ENCODE measurements around the gene LRIG3. TPM values are rescaled to one million over a fixed set of nuclear protein-coding genes. Genes with fewer than 3 reads are reported as not detected.

LRIG3 gene
- total RNA-seq, 4 donors from 2014 or later, result 32.1 to 124 (median 42.4) TPM

GRCh38 chr12:58932806-58933681 is 12.7 kb upstream of the LRIG3 start:
- TF ChIP-seq POLR2A (IDR thresholded peaks at IDR 0.05), result no peak
- TF ChIP-seq, protein P1, sequence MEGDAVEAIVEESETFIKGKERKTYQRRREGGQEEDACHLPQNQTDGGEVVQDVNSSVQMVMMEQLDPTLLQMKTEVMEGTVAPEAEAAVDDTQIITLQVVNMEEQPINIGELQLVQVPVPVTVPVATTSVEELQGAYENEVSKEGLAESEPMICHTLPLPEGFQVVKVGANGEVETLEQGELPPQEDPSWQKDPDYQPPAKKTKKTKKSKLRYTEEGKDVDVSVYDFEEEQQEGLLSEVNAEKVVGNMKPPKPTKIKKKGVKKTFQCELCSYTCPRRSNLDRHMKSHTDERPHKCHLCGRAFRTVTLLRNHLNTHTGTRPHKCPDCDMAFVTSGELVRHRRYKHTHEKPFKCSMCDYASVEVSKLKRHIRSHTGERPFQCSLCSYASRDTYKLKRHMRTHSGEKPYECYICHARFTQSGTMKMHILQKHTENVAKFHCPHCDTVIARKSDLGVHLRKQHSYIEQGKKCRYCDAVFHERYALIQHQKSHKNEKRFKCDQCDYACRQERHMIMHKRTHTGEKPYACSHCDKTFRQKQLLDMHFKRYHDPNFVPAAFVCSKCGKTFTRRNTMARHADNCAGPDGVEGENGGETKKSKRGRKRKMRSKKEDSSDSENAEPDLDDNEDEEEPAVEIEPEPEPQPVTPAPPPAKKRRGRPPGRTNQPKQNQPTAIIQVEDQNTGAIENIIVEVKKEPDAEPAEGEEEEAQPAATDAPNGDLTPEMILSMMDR (IDR thresholded peaks at IDR 0.05), result no peak
- Histone ChIP-seq H3K36me3 (no peaks in the 10 kb centered on the region), H3K27me3 (no peaks in the 10 kb centered on the region), H3K27ac (no peak overlapping the region), H3K4me1 (no peaks in the 10 kb centered on the region), H3K4me3 (no peak overlapping the region), H3K9me3 (no peaks in the 10 kb centered on the region)
- 76 to 84% methylated on average over 8 of the region's 8 CpGs for WGBS, 2 donors
- DNase-seq, result no peak
- intact Hi-C loops (cut with DNase I), result no loop called here

- no peak overlapping the region for H3K27ac ChIP-seq
- no peak overlapping the region for H3K4me3 ChIP-seq
- no peaks in the 10 kb centered on the region for H3K9me3 ChIP-seq
- TF ChIP-seq, protein P1 (IDR thresholded peaks at IDR 0.05), result no peak
- TF ChIP-seq POLR2A (IDR thresholded peaks at IDR 0.05), result no peak
- H3K4me1 ChIP-seq, result no peaks in the 10 kb centered on the region
- intact Hi-C loops (cut with DNase I), result no loop called here
- no peaks in the 10 kb centered on the region for H3K36me3 ChIP-seq
- no peaks in the 10 kb centered on the region for H3K27me3 ChIP-seq
- DNase-seq, result no peak
- 86 to 88% methylated on average over 4 of the region's 4 CpGs for WGBS, 2 donors
These were observed 11.2 kb upstream of the LRIG3 start for GRCh38 chr12:58931518-58931917.

DNA sequence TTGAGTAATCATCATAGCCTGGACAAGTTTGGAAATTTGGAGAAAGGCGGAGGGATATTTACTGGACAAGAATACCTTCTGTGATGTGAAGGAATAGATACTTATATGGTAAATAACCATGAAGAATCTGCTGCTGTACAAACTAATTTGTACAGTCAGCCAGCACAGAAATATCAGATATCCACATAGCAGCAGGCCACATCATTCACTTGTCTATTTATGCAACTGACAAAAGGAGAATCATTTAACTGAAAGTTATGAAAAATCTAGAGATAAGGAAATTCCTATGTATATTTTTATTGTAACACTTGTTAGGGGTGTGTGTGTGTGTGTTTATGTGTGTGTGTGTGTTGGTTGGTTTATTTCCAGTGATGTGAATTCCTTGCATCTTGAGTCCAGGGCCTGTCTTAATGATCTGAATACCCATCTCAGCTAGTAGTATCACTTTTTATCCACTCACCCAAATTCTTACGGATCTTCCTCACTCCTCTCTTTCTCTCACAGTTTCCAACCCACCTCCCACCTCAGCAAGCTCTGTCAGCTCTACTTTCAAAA is 10.5 kb upstream of the LRIG3 start:
- Histone ChIP-seq H3K27me3 (no peaks in the 10 kb centered on the region), H3K4me1 (no peaks in the 10 kb centered on the region), H3K36me3 (no peaks in the 10 kb centered on the region), H3K9me3 (no peaks in the 10 kb centered on the region), H3K27ac (no peak overlapping the region), H3K4me3 (no peak overlapping the region)
- intact Hi-C loops (cut with DNase I), result no loop called here
- TF ChIP-seq POLR2A (IDR thresholded peaks at IDR 0.05), result no peak
- TF ChIP-seq, protein P1 (IDR thresholded peaks at IDR 0.05), result no peak
- WGBS, 2 donors, result 92 to 93% methylated on average over 2 of the region's 2 CpGs
- DNase-seq, result no peak

DNA sequence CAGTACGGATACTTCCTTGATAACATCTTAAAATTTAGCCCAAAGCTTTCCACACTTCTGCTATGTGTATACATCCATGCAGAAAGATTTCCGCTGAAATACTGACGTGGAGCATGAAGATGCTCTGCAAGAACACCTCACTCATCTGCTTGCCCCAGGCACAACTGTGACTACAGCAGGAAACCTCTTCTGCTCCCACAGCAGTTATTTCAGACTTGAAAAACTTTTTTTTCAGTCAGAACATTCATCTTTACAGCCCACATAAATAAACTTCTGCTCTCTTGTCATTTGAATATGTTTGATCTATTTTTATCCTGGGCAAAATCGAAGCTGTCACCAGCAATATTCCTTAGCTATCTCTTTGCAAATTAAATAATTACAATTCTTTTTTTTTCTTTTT is 6.8 kb upstream of the LRIG3 start:
- no peak for DNase-seq
- WGBS, 2 donors, result 70 to 78% methylated on average over 4 of the region's 4 CpGs

GRCh38 chr12:58926586-58926985 is 6.3 kb upstream of the LRIG3 start:
- H3K36me3 ChIP-seq, result no peaks in the 10 kb centered on the region
- no peaks in the 10 kb centered on the region for H3K9me3 ChIP-seq
- no peak overlapping the region for H3K4me3 ChIP-seq
- H3K27ac ChIP-seq, result no peak overlapping the region
- no peaks in the 10 kb centered on the region for H3K27me3 ChIP-seq
- no peak for DNase-seq
- intact Hi-C loops (cut with DNase I), result no loop called here
- H3K4me1 ChIP-seq, result peaks cover 0 to 30% (median 7%) of the 10 kb centered on the region in 3 donors
- TF ChIP-seq, protein P1 (IDR thresholded peaks at IDR 0.05), result no peak
- no peak for TF ChIP-seq POLR2A (IDR thresholded peaks at IDR 0.05)

More for the DNA sequence above, 6.8 kb upstream of the LRIG3 start:
- no peak overlapping the region for H3K4me3 ChIP-seq
- TF ChIP-seq, protein P1 (IDR thresholded peaks at IDR 0.05), result no peak
- TF ChIP-seq POLR2A (IDR thresholded peaks at IDR 0.05), result no peak
- no peaks in the 10 kb centered on the region for H3K36me3 ChIP-seq
- intact Hi-C loops (cut with DNase I), result no loop called here
- H3K27me3 ChIP-seq, result no peaks in the 10 kb centered on the region
- H3K27ac ChIP-seq, result no peak overlapping the region
- H3K9me3 ChIP-seq, result no peaks in the 10 kb centered on the region
- H3K4me1 ChIP-seq, result peaks cover 0 to 30% (median 7%) of the 10 kb centered on the region in 3 donors

Measured in esophagus squamous epithelium (tissue), 5 donors.